Heart right ventricle (tissue), 16 donors: Measurements from ENCODE around the gene GNLY. TPM values are rescaled to one million over a fixed set of nuclear protein-coding genes. Genes with fewer than 3 reads are reported as not detected.

Experiments used
- ATAC-seq, 8 donors: fragments of 200-7000 bp; cut with Tn5 transposase; one replicate each; pipeline ENCODE4 v1.9.1; 2020; ENCODE audit warnings: mild to moderate bottlenecking in 8 of 8, moderate library complexity in 8 of 8, moderate number of reproducible peaks in 1 of 8
- DNase-seq, 2 donors: peaks; one replicate each; pipeline ENCODE4 v3.0.0-alpha.2; 2020
- H3K27ac ChIP-seq, 10 donors: fragments of 200-600 bp; sonication (generic) in 2 of 10; one replicate each; pipeline versions ENCODE4 v1.5.0 to v1.8.0; 2020 to 2022; ENCODE audit warnings: mild to moderate bottlenecking in 3 of 10
- H3K27me3 ChIP-seq, 7 donors: fragments of 200-600 bp; one replicate each; pipeline ENCODE4 v1.8.0; 2021 to 2022; ENCODE audit warnings: mild to moderate bottlenecking in 2 of 7
- H3K36me3 ChIP-seq, 9 donors: fragments of 200-600 bp; sonication (generic) in 1 of 9; one replicate each; pipeline versions ENCODE4 v1.5.0 to v1.8.0; 2020 to 2022; ENCODE audit warnings: mild to moderate bottlenecking in 2 of 9
- H3K4me1 ChIP-seq, 9 donors: fragments of 200-600 bp; sonication (generic) in 1 of 9; one replicate each; pipeline versions ENCODE4 v1.5.0 to v1.8.0; 2020 to 2022; ENCODE audit warnings: mild to moderate bottlenecking in 4 of 9
- H3K4me3 ChIP-seq, 10 donors: fragments of 200-600 bp; sonication (generic) in 2 of 10; one replicate each; pipeline versions ENCODE4 v1.5.0 to v1.8.0; 2020 to 2022; ENCODE audit warnings: mild to moderate bottlenecking in 7 of 10, moderate library complexity in 2 of 10
- H3K9me3 ChIP-seq, 11 donors: fragments of 200-600 bp in 10 of 11; sonication (generic) in 2 of 11; one replicate each; pipeline versions ENCODE4 v1.5.0 to v1.8.0; 2013 to 2022; ENCODE audit warnings: mild to moderate bottlenecking in 2 of 11, control low read depth in 1 of 11, moderate library complexity in 1 of 11
- WGBS, 2 donors: extraction: QIAGEN DNeasy Blood & Tissue Kit; methylation state at CpG; one replicate each; pipeline ENCODE4 v1.1.7; 2013; ENCODE audit warnings: inconsistent platforms in 1 of 2; 5-methylcytosine and 5-hydroxymethylcytosine counted together
- intact Hi-C, 10 donors: fragments of 100-400 bp; cut with DNase I; formaldehyde crosslinking; loops; one replicate each; pipeline versions ENCODE4 v1.11.1 to v1.14.2; 2022
- polyA plus RNA-seq, 2 donors: library from polyadenylated mRNA; stranded (reverse); fragments of 200-250 nt; gene quantifications; one replicate each; pipeline ENCODE4 v1.2.3, GENCODE V29; 2013
- total RNA-seq, 10 donors: library from RNA; stranded (reverse); fragmentation: NEBNext Ultra II Directional in 3 of 10; extraction: Animal tissue kit (Norgen Biotek cat#: 25700) in 3 of 10; gene quantifications; one replicate each; pipeline versions ENCODE4 v1.2.1 to v1.2.4, GENCODE V29; 2021 to 2023
- TF ChIP-seq, protein P1 (sequence below), 9 donors: fragments of 200-600 bp; sonication (generic) in 2 of 9; IDR thresholded peaks; one replicate each; pipeline versions ENCODE4 v1.5.0 to v1.8.0; 2021 to 2022; ENCODE audit warnings: antibody characterized with exemption in 9 of 9, mild to moderate bottlenecking in 5 of 9, moderate library complexity in 1 of 9
- donor health status: Arrhythmogenic right ventricular cardiomyopathy.
- donor health status: ischemic (EF 13 %, LVEDD 7.1; RV severe dilation, severe dysfunction).
- donor health status: healthy with polysubstance abuse.
- donor health status: DM: no; HTN: yes; CAD: no.
- donor health status: DM: no; HTN: no; CAD: no.
- donor health status: ischemic (EF 25% LVEDD 6.9; RV normal size, moderate dysfunction).
- donor health status: ischemic (EF 25% LVEDD 5.7; RV mildly dilated, moderate dysfunction).
- donor health status: healthy.
- donor health status: DM: yes; HTN: yes; CAD: no.
- donor health status: Ischemic cardiomyopathy.
- donor health status: ischemic (EF 35%, LVEDD 5.7; RV mildly dilated, moderate dysfunction).
- donor health status: nonischemic (EF 11% LVEDD 7.7; RV severe dilation, severe dysfunction).
- donor health status: DM: yes; HTN: yes; CAD: no.
- donor health status: PGD.
- donor health status: ischemic (EF 29% LVEDD 5.4; RV normal size, mild dysfunction).
- donor health status: nonischemic (EF 23%, LVEDD 6.1; RV moderate dilation, normal function).

Gene GNLY
- total and polyA plus RNA-seq, 12 donors = 0.17 to 43.2 (median 1.2) TPM

DNA sequence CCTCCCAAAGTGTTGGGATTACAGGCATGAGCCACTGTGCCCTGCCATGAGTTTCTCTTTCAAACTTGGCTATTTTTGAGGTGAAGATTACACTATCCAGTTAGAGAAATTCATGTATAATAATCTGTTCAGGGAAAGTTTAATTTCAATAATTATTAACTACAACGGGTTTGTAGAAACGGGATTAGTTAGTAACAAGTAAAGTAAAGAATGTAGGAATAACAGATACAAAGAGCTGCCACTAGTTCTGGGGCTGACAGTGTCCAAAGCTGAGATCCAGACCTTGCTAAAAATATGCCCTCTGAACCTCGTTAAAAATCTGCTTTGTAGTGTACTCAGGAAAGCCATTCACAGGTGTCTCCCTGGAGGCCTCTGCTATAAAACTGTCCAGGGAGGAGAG, 43.1 kb upstream of the GNLY start:
- ATAC-seq = no peak
- peaks cover 0 to 92% (median 28%) of the 10 kb centered on the region in 9 donors for H3K36me3 ChIP-seq
- H3K27ac ChIP-seq = no peak overlapping the region
- WGBS, 2 donors = 83 to 87% methylated on average over 3 of the region's 3 CpGs
- intact Hi-C loops = loop anchor here in 1 of 10 donors (10.0 kb wide), 1 partner anchor 54 kb away; no protein-coding TSS in a partner anchor
- TF ChIP-seq, protein P1, sequence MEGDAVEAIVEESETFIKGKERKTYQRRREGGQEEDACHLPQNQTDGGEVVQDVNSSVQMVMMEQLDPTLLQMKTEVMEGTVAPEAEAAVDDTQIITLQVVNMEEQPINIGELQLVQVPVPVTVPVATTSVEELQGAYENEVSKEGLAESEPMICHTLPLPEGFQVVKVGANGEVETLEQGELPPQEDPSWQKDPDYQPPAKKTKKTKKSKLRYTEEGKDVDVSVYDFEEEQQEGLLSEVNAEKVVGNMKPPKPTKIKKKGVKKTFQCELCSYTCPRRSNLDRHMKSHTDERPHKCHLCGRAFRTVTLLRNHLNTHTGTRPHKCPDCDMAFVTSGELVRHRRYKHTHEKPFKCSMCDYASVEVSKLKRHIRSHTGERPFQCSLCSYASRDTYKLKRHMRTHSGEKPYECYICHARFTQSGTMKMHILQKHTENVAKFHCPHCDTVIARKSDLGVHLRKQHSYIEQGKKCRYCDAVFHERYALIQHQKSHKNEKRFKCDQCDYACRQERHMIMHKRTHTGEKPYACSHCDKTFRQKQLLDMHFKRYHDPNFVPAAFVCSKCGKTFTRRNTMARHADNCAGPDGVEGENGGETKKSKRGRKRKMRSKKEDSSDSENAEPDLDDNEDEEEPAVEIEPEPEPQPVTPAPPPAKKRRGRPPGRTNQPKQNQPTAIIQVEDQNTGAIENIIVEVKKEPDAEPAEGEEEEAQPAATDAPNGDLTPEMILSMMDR (IDR thresholded peaks at IDR 0.05) = no peak
- no peaks in the 10 kb centered on the region for H3K27me3 ChIP-seq
- no peaks in the 10 kb centered on the region for H3K9me3 ChIP-seq
- DNase-seq = no peak
- H3K4me3 ChIP-seq = no peak overlapping the region
- peaks cover 0 to 17% (median 13%) of the 10 kb centered on the region in 9 donors for H3K4me1 ChIP-seq

GRCh38 chr2:85652056-85652455, 42.1 kb upstream of the GNLY start:
- Histone ChIP-seq H3K27me3 (no peaks in the 10 kb centered on the region), H3K27ac (no peak overlapping the region), H3K4me3 (no peak overlapping the region), H3K36me3 (peaks cover 0 to 92% (median 20%) of the 10 kb centered on the region in 9 donors), H3K9me3 (no peaks in the 10 kb centered on the region), H3K4me1 (peaks cover 0 to 19% (median 14%) of the 10 kb centered on the region in 9 donors)
- WGBS, 2 donors = 97 to 100% methylated on average over 2 of the region's 2 CpGs
- TF ChIP-seq, protein P1 (IDR thresholded peaks at IDR 0.05) = no peak
- intact Hi-C loops = loop anchor here in 1 of 10 donors (10.0 kb wide), 1 partner anchor 53 kb away; no protein-coding TSS in a partner anchor
- no peak for ATAC-seq
- DNase-seq = no peak

- no peak overlapping the region for H3K4me3 ChIP-seq
- no peaks in the 10 kb centered on the region for H3K9me3 ChIP-seq
- DNase-seq (no peak), ATAC-seq (no peak)
- no peaks in the 10 kb centered on the region for H3K27me3 ChIP-seq
- TF ChIP-seq, protein P1 (IDR thresholded peaks at IDR 0.05) = no peak
- intact Hi-C loops = loop anchor here in 1 of 10 donors (10.0 kb wide), 1 partner anchor 51 kb away; no protein-coding TSS in a partner anchor
- 85 to 90% methylated on average over 3 of the region's 3 CpGs for WGBS, 2 donors
- H3K4me1 ChIP-seq = peaks cover 0 to 13% (median 8%) of the 10 kb centered on the region in 9 donors
- H3K27ac ChIP-seq = no peak overlapping the region
- H3K36me3 ChIP-seq = peaks cover 0 to 86% (median 13%) of the 10 kb centered on the region in 9 donors
These were observed 40.2 kb upstream of the GNLY start for GRCh38 chr2:85653996-85654395.

- no peak overlapping the region for H3K27ac ChIP-seq
- H3K36me3 ChIP-seq = peaks cover 0 to 66% (median 4%) of the 10 kb centered on the region in 9 donors
- no peak overlapping the region for H3K4me3 ChIP-seq
- H3K27me3 ChIP-seq = no peaks in the 10 kb centered on the region
- no peaks in the 10 kb centered on the region for H3K9me3 ChIP-seq
- DNase-seq (no peak), ATAC-seq (no peak)
- WGBS, 2 donors = 86 to 91% methylated on average over 7 of the region's 7 CpGs
- intact Hi-C loops = loop anchor here in 1 of 10 donors (10.0 kb wide), 1 partner anchor 49 kb away; no protein-coding TSS in a partner anchor
- H3K4me1 ChIP-seq = peaks cover 0 to 9% (median 0%) of the 10 kb centered on the region in 9 donors
- TF ChIP-seq, protein P1 (IDR thresholded peaks at IDR 0.05) = no peak
These were observed 38.2 kb upstream of the GNLY start for GRCh38 chr2:85655961-85656417.
